HL-60 (cell line): Measurements from ENCODE around the gene CR2.

Source experiments
- CTCF ChIP-seq: IDR thresholded peaks from one replicate; pipeline ENCODE4 v1.5.1; 2011; ENCODE audit warnings: low read length, control low read depth, inconsistent platforms; ENCODE audit not compliant: insufficient read depth
- POLR2AphosphoS5 ChIP-seq: IDR thresholded peaks from 2 replicates; pipeline ENCODE4 v1.6.1; 2012; ENCODE audit warnings: low read depth
- TF ChIP-seq, protein P1 (sequence below): IDR thresholded peaks from 2 replicates; pipeline ENCODE4 v1.6.1; 2012; ENCODE audit warnings: low read depth; ENCODE audit not compliant: insufficient replicate concordance

DNA sequence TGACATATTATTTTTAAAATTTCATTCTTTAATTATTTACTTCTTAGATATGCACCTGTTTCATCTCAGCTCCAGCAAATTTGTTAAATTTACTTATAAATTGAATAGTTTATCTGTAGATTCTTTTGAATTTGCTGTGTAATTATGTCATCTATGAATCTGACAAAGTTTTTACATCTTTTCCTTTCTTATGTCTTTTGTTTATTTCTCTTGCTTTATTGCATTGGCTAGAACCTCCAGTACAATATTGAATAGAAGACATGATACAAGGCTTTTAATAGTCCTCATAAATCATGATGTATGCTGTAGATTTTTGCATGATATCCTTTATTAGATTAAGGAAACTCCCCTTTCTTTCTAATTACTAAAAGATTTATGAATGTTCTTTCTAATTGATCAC lies 62.6 kb downstream of the CR2 start:
- TF ChIP-seq, protein P1, sequence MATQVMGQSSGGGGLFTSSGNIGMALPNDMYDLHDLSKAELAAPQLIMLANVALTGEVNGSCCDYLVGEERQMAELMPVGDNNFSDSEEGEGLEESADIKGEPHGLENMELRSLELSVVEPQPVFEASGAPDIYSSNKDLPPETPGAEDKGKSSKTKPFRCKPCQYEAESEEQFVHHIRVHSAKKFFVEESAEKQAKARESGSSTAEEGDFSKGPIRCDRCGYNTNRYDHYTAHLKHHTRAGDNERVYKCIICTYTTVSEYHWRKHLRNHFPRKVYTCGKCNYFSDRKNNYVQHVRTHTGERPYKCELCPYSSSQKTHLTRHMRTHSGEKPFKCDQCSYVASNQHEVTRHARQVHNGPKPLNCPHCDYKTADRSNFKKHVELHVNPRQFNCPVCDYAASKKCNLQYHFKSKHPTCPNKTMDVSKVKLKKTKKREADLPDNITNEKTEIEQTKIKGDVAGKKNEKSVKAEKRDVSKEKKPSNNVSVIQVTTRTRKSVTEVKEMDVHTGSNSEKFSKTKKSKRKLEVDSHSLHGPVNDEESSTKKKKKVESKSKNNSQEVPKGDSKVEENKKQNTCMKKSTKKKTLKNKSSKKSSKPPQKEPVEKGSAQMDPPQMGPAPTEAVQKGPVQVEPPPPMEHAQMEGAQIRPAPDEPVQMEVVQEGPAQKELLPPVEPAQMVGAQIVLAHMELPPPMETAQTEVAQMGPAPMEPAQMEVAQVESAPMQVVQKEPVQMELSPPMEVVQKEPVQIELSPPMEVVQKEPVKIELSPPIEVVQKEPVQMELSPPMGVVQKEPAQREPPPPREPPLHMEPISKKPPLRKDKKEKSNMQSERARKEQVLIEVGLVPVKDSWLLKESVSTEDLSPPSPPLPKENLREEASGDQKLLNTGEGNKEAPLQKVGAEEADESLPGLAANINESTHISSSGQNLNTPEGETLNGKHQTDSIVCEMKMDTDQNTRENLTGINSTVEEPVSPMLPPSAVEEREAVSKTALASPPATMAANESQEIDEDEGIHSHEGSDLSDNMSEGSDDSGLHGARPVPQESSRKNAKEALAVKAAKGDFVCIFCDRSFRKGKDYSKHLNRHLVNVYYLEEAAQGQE = no peak
- TF ChIP-seq CTCF (no peak), POLR2AphosphoS5 (no peak)
